Activated B cell treated with CpG ODN at 0.5 μM for 24 hours (primary cell): Measurements from ENCODE around the gene MGMT. TPM values are rescaled to one million over a fixed set of nuclear protein-coding genes. Genes with fewer than 3 reads are reported as not detected.

Experiments
- ATAC-seq: fragments of 200-7000 bp; cut with Tn5 transposase; one replicate; pipeline ENCODE4 v1.10.0; 2021; ENCODE audit warnings: low read depth, mild to moderate bottlenecking, moderate library complexity
- CTCF ChIA-PET: fragments of 350-600 bp; sonication (Branson Sonifier 250); formaldehyde crosslinking; loops from one replicate; lab custom pipeline; 2021; ENCODE audit warnings: antibody characterized with exemption; lab: Charles Lee
- POLR2A ChIA-PET: fragments of 350-600 bp; sonication (Branson Sonifier 250); formaldehyde crosslinking; loops from one replicate; lab custom pipeline; 2021; ENCODE audit warnings: antibody characterized with exemption; lab: Charles Lee
- DNase-seq: peaks from one replicate; pipeline ENCODE4 v3.0.0; 2022
- H3K27ac Mint-ChIP-seq: one replicate; pipeline ENCODE4 v1.8.0; 2020; ENCODE audit warnings: mixed read lengths
- H3K27me3 Mint-ChIP-seq: one replicate; pipeline ENCODE4 v1.8.0; 2021; ENCODE audit warnings: mixed read lengths
- H3K36me3 Mint-ChIP-seq: one replicate; pipeline ENCODE4 v1.8.0; 2021; ENCODE audit warnings: low read depth, mixed read lengths
- H3K4me1 Mint-ChIP-seq: one replicate; pipeline ENCODE4 v1.8.0; 2021; ENCODE audit warnings: mixed read lengths
- H3K4me3 Mint-ChIP-seq: one replicate; pipeline ENCODE4 v1.8.0; 2020; ENCODE audit warnings: mild to moderate bottlenecking, mixed read lengths
- H3K9me3 Mint-ChIP-seq: one replicate; pipeline ENCODE4 v1.8.0; 2020; ENCODE audit warnings: mixed read lengths
- intact Hi-C: fragments of 100-400 bp; cut with micrococcal nuclease; formaldehyde crosslinking; loops from one replicate; pipeline ENCODE4 v1.15.1; 2024
- total RNA-seq: library from RNA; stranded (reverse); gene quantifications from 2 replicates; pipeline ENCODE4 v1.2.3, GENCODE V29; 2022
- TF ChIP-seq, protein P1 (sequence below): fragments of 200-600 bp; IDR thresholded peaks from one replicate; pipeline ENCODE4 v1.8.0; 2022; ENCODE audit warnings: antibody characterized with exemption, mild to moderate bottlenecking

Gene MGMT
- total RNA-seq, 1 donor from 2014 or later, result 25.8 TPM

DNA sequence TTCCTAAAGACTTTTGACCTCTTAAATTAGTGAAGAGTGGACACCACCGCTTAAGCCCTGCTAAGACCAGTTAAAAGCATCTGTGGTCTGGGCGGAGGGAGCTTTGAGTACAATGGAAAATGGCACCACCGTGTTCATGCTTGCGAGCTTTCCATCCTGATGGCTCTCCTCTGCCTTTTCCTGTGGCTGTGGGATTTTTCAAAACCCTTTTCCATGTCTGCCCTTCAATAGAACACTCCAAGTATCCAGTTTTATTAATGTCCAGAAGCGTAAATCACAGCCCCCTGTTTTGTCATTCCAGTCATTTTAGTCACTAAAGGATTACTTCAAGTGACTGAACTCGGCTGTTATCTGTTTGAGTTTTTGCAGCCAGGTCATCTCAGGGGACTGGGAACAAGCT, 181.8 kb downstream of the MGMT start:
- Mint-ChIP-seq H3K4me3 (no peak overlapping the region), H3K36me3 (peaks cover 19% of the 10 kb centered on the region), H3K4me1 (no peaks in the 10 kb centered on the region), H3K9me3 (no peaks in the 10 kb centered on the region), H3K27me3 (no peaks in the 10 kb centered on the region), H3K27ac (no peak overlapping the region)
- intact Hi-C loops, result no loop called here
- ATAC-seq (no peak), DNase-seq (no peak)
- CTCF ChIA-PET, result no interaction called here
- TF ChIP-seq, protein P1, sequence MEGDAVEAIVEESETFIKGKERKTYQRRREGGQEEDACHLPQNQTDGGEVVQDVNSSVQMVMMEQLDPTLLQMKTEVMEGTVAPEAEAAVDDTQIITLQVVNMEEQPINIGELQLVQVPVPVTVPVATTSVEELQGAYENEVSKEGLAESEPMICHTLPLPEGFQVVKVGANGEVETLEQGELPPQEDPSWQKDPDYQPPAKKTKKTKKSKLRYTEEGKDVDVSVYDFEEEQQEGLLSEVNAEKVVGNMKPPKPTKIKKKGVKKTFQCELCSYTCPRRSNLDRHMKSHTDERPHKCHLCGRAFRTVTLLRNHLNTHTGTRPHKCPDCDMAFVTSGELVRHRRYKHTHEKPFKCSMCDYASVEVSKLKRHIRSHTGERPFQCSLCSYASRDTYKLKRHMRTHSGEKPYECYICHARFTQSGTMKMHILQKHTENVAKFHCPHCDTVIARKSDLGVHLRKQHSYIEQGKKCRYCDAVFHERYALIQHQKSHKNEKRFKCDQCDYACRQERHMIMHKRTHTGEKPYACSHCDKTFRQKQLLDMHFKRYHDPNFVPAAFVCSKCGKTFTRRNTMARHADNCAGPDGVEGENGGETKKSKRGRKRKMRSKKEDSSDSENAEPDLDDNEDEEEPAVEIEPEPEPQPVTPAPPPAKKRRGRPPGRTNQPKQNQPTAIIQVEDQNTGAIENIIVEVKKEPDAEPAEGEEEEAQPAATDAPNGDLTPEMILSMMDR, result no peak
- POLR2A ChIA-PET, result no interaction called here

DNA sequence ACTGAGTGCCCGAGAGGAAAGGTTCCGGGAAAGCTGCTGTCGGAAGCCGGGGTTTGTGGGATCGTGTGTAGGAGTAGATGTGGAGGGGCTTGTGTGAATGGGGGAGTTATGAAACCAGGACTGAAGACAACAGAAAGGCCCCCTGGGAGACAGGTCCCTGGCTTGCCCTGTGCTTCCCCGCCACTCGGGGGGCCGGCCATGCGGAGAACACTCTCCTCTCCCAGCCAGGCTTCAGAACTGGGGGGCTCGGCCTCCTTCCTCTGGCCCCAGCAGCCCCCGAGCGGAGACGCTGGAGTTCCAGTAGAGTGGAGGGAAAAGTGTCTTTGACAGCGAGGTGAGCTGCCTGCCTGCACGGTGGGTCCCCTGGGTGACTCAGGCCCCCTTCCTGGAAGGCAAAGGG, 185.0 kb downstream of the MGMT start:
- TF ChIP-seq, protein P1, result no peak
- ChIA-PET CTCF (no interaction called here), POLR2A (no interaction called here)
- H3K27me3 Mint-ChIP-seq, result no peaks in the 10 kb centered on the region
- no peak for ATAC-seq
- H3K4me3 Mint-ChIP-seq, result no peak overlapping the region
- peaks cover 13% of the 10 kb centered on the region for H3K36me3 Mint-ChIP-seq
- intact Hi-C loops, result no loop called here
- no peaks in the 10 kb centered on the region for H3K9me3 Mint-ChIP-seq
- DNase-seq, result no peak
- H3K27ac Mint-ChIP-seq, result no peak overlapping the region
- no peaks in the 10 kb centered on the region for H3K4me1 Mint-ChIP-seq

DNA sequence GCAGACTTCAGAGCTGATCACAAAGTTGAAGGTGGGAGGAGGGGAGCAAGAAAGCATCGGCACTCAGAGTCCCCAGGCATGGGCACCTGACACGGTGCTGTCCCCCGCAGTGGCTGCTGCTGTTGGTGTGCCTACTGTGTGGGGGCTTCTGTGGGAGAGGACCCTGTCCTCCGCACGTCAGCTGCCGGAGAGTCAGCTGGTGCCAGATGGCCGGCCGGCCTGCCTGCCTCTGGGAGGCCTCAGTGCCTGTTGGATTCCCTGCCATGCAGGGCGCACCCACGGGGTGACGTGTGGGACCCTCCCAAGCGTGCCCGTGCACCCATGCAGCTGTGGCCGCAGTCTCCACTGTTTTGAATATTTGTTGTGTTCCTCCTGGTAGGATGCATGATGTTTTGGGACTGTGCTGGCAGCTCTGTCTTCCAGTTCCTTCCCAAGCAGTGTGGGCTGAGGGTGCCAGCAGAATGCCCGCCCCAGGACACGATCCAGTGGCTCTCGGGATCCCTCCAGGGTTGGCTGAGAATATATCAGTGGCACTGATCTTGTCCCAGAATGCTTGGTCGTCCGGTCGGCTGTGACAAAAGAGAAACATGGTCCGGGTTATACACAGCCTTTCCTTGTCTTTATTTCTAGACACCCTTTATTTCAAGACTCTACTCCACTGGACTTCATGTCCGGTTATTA, 185.6 kb downstream of the MGMT start:
- TF ChIP-seq, protein P1, result no peak
- Mint-ChIP-seq H3K27me3 (no peaks in the 10 kb centered on the region), H3K9me3 (no peaks in the 10 kb centered on the region), H3K4me3 (no peak overlapping the region), H3K36me3 (peaks cover 13% of the 10 kb centered on the region), H3K4me1 (no peaks in the 10 kb centered on the region), H3K27ac (no peak overlapping the region)
- intact Hi-C loops, result no loop called here
- no peak for ATAC-seq
- no peak for DNase-seq
- ChIA-PET POLR2A (no interaction called here), CTCF (no interaction called here)

DNA sequence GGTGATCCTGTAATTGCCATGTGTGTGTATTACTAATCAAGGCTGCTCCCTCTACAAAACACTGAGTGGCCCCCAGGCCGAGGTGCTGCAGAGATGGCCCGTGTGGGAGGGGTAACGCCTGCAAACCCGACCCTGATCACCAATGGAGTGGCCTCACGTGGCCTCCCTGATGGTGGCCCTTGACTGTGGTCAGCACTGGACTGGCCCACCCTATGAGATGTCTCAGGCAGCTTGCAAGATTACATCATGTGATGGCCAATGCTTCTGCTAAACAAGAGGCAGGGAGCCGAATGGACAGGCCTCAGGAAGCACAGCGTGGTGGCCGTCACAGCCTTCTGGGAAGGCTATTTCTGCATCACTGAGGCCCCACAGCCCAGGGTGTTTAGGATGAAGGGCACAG, 186.4 kb downstream of the MGMT start:
- CTCF ChIA-PET, result no interaction called here
- no peaks in the 10 kb centered on the region for H3K9me3 Mint-ChIP-seq
- no peak overlapping the region for H3K4me3 Mint-ChIP-seq
- H3K27me3 Mint-ChIP-seq, result no peaks in the 10 kb centered on the region
- H3K36me3 Mint-ChIP-seq, result peaks cover 13% of the 10 kb centered on the region
- TF ChIP-seq, protein P1, result no peak
- POLR2A ChIA-PET, result no interaction called here
- DNase-seq, result no peak
- H3K27ac Mint-ChIP-seq, result no peak overlapping the region
- no peaks in the 10 kb centered on the region for H3K4me1 Mint-ChIP-seq
- no peak for ATAC-seq
- intact Hi-C loops, result no loop called here

DNA sequence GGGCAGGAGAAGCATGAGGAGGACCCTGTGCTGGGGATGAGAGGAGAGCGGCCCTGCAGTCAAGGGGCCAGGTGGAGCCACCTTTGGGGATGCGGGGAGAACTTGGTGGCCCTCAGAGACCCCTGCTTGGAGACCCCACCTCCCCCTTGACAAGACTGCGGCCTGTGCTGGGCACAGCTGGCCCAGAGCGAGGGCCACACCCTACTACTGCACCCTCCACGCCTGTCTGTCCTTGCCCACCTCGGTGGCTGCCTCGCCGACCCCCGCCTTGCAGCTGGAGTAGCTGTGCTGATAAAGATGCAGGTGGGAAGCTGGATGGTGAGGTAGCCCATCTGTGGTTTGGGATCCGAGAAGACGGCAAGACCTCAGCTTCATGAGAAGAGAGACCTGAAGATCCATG, 186.8 kb downstream of the MGMT start:
- intact Hi-C loops, result no loop called here
- Mint-ChIP-seq H3K36me3 (peaks cover 13% of the 10 kb centered on the region), H3K4me1 (no peaks in the 10 kb centered on the region), H3K27me3 (no peaks in the 10 kb centered on the region), H3K4me3 (no peak overlapping the region), H3K27ac (no peak overlapping the region), H3K9me3 (no peaks in the 10 kb centered on the region)
- TF ChIP-seq, protein P1, result no peak
- ATAC-seq (no peak), DNase-seq (no peak)
- CTCF ChIA-PET, result no interaction called here
- POLR2A ChIA-PET, result interaction anchor here (0.5 kb wide), 1 partner anchor 137 kb away, joined by 8 read pairs; no protein-coding TSS in a partner anchor
